H1 (cell line): Measurements from ENCODE around the gene MVK.

Experiments used
- CHD2 ChIP-seq: IDR thresholded peaks from 2 replicates; pipeline ENCODE4 v1.6.1; 2012; ENCODE audit warnings: low read length, improper control_type of control experiment
- CHD7 ChIP-seq: fragments of 300-600 bp; sonication (generic); IDR thresholded peaks from 2 replicates; pipeline ENCODE4 v1.7.1; 2012; ENCODE audit warnings: low read length, moderate library complexity, mild to moderate bottlenecking, inconsistent platforms; ENCODE audit not compliant: insufficient replicate concordance
- CTCF ChIP-seq, 3 experiments: IDR thresholded peaks; 1 replicate in 2 of 3; 2 replicates in 1 of 3; pipeline versions ENCODE4 v1.5.1 to v1.6.1; 2011; ENCODE audit warnings: low read length in 3 of 3, mild to moderate bottlenecking in 3 of 3, inconsistent platforms in 2 of 3, low read depth in 1 of 3, moderate library complexity in 1 of 3; ENCODE audit not compliant: insufficient read depth in 1 of 3; ENCODE audit errors: control extremely low read depth in 1 of 3
- MAX ChIP-seq: IDR thresholded peaks from 2 replicates; pipeline ENCODE4 v1.6.1; 2012; ENCODE audit warnings: inconsistent platforms
- POLR2A ChIP-seq, 2 experiments: IDR thresholded peaks; 1 replicate in 1 of 2; 2 replicates in 1 of 2; pipeline ENCODE4 v1.6.1; 2011; ENCODE audit warnings: low read depth in 2 of 2, low read length in 2 of 2, mild to moderate bottlenecking in 2 of 2; ENCODE audit errors: control extremely low read depth in 1 of 2
- RAD21 ChIP-seq, 2 experiments: IDR thresholded peaks in 1 of 2; conservative IDR thresholded peaks in 1 of 2; 2 replicates each; pipeline ENCODE4 v1.6.1; 2011; ENCODE audit warnings: low read depth in 2 of 2, low read length in 2 of 2, improper control_type of control experiment in 1 of 2, inconsistent platforms in 1 of 2, mild to moderate bottlenecking in 1 of 2, moderate library complexity in 1 of 2
- SP1 ChIP-seq: IDR thresholded peaks from 2 replicates; pipeline ENCODE4 v1.6.1; 2011; ENCODE audit warnings: low read depth, low read length
- TEAD4 ChIP-seq: IDR thresholded peaks from 2 replicates; pipeline ENCODE4 v1.6.1; 2012; ENCODE audit warnings: low read depth, low read length, inconsistent platforms, mixed read lengths

- no peak for TF ChIP-seq RAD21 (IDR thresholded peaks at IDR 0.05 in 1 of 2, conservative IDR thresholded peaks at IDR 0.05 in 1 of 2; ENCODE audit: low read depth in 2 of 2, low read length in 2 of 2)
- no peak for TF ChIP-seq CHD7
- TF ChIP-seq CTCF (IDR thresholded peaks at IDR 0.05; ENCODE audit: control extremely low read depth in 1 of 3, insufficient read depth in 1 of 3, low read depth in 1 of 3, low read length in 3 of 3): no peak
- TF ChIP-seq MAX: no peak
- TF ChIP-seq POLR2A (IDR thresholded peaks at IDR 0.05; ENCODE audit: control extremely low read depth in 1 of 2, low read depth in 2 of 2, low read length in 2 of 2): no peak
- no peak for TF ChIP-seq CHD2
- no peak for TF ChIP-seq SP1
- TF ChIP-seq TEAD4: no peak
Observed at GRCh38 chr12:109611223-109611622, 37.6 kb downstream of the MVK start.
